ENCODE results near the gene TMEM119.

DNA sequence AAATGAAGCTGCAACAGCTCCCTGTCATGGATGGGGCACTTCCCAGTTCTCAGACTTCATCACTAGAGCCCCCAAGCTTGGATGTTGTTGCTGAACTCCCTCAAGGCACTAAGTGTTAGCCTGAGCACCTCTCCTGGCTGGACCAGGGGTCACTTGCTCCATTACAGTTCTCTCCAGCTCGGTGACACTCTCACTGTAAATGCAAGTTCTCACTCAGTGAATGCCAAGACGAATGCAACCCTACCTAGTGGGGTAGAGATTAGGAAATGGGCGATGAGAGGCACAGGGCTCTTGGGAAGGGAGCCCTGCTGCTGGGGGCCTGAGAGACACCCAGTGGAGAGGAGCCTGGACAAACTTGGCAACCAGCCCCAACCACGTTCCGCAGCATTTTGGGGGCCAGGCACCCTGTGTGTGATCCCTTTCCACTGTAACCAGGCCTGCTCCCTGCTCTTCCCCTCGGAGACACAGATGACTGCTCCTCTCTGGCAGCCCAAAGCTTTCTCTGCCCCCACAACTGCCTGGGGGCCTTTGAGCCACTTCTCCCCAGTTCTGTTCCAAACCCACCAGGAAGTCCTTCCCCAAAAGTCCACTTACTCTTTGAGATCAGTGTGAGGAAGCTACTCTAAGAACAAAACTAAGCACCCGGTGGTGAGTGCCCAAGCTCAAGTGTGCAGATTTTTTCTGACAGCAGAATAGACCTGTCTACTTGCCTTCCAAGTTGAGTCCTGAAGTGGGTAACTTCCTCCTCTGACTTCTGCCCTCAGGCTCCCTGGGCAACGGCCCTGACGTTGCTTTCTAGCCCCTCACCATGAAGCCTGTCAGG lies 43.8 kb upstream of the TMEM119 start:
- TF ChIP-seq, protein P1, sequence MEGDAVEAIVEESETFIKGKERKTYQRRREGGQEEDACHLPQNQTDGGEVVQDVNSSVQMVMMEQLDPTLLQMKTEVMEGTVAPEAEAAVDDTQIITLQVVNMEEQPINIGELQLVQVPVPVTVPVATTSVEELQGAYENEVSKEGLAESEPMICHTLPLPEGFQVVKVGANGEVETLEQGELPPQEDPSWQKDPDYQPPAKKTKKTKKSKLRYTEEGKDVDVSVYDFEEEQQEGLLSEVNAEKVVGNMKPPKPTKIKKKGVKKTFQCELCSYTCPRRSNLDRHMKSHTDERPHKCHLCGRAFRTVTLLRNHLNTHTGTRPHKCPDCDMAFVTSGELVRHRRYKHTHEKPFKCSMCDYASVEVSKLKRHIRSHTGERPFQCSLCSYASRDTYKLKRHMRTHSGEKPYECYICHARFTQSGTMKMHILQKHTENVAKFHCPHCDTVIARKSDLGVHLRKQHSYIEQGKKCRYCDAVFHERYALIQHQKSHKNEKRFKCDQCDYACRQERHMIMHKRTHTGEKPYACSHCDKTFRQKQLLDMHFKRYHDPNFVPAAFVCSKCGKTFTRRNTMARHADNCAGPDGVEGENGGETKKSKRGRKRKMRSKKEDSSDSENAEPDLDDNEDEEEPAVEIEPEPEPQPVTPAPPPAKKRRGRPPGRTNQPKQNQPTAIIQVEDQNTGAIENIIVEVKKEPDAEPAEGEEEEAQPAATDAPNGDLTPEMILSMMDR (IDR thresholded peaks at IDR 0.05), result no peak
- no peak for TF ChIP-seq POLR2AphosphoS5 (IDR thresholded peaks at IDR 0.05)
